Fibroblast of lung (primary cell): Measurements from ENCODE around the gene LRP2BP.
"Not testable (repeated sequence)": the region's sequence is repeated elsewhere in the genome, so short reads cannot be mapped to it uniquely, and the experiment has no call there.

Source experiments
- EZH2 ChIP-seq: IDR thresholded peaks from 2 replicates; pipeline ENCODE4 v1.5.1; 2012; ENCODE audit warnings: low read length, control low read depth, mild to moderate bottlenecking; ENCODE audit errors: missing control alignments
- TF ChIP-seq, protein P1 (sequence below), 2 donors: IDR thresholded peaks in 1 of 2; conservative IDR thresholded peaks in 1 of 2; 1 replicate in 1 of 2; 2 replicates in 1 of 2; pipeline ENCODE4 v1.5.1; 2011 to 2012; ENCODE audit warnings: low read length in 2 of 2, control low read depth in 1 of 2, inconsistent platforms in 1 of 2, low read depth in 1 of 2, mild to moderate bottlenecking in 1 of 2

GRCh38 chr4:185329879-185330510 is 65.7 kb downstream of the LRP2BP start:
- TF ChIP-seq, protein P1, sequence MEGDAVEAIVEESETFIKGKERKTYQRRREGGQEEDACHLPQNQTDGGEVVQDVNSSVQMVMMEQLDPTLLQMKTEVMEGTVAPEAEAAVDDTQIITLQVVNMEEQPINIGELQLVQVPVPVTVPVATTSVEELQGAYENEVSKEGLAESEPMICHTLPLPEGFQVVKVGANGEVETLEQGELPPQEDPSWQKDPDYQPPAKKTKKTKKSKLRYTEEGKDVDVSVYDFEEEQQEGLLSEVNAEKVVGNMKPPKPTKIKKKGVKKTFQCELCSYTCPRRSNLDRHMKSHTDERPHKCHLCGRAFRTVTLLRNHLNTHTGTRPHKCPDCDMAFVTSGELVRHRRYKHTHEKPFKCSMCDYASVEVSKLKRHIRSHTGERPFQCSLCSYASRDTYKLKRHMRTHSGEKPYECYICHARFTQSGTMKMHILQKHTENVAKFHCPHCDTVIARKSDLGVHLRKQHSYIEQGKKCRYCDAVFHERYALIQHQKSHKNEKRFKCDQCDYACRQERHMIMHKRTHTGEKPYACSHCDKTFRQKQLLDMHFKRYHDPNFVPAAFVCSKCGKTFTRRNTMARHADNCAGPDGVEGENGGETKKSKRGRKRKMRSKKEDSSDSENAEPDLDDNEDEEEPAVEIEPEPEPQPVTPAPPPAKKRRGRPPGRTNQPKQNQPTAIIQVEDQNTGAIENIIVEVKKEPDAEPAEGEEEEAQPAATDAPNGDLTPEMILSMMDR (conservative IDR thresholded peaks at IDR 0.05 in 1 of 2, IDR thresholded peaks at IDR 0.05 in 1 of 2; ENCODE audit: low read depth in 1 of 2, low read length in 2 of 2): not testable (repeated sequence)
- not testable (repeated sequence) for TF ChIP-seq EZH2
